T-helper 1 cell treated with Interleukin-12 subunit alpha and Interleukin-12 subunit beta and Interleukin-4 antibody, amounts not matched to agents 30 μg/mL and 1 μg/mL, for 36 hours (primary cell): ENCODE results near the gene CNGA3.

ENCODE experiments used
- H3K27ac Mint-ChIP-seq: one replicate; pipeline ENCODE4 v1.8.0; 2021; ENCODE audit warnings: mild to moderate bottlenecking, mixed read lengths
- H3K27me3 Mint-ChIP-seq: one replicate; pipeline ENCODE4 v1.8.0; 2021; ENCODE audit warnings: low read depth, mixed read lengths
- H3K36me3 Mint-ChIP-seq: one replicate; pipeline ENCODE4 v1.8.0; 2021; ENCODE audit warnings: low read depth, mixed read lengths
- H3K4me1 Mint-ChIP-seq: one replicate; pipeline ENCODE4 v1.8.0; 2021; ENCODE audit warnings: low read depth, mixed read lengths
- H3K4me3 Mint-ChIP-seq: one replicate; pipeline ENCODE4 v1.8.0; 2021; ENCODE audit warnings: mild to moderate bottlenecking, moderate library complexity, mixed read lengths
- H3K9me3 Mint-ChIP-seq: one replicate; pipeline ENCODE4 v1.8.0; 2021; ENCODE audit warnings: mixed read lengths

Gene CNGA3

GRCh38 chr2:98378196-98378595, 31.9 kb downstream of the CNGA3 start:
- Mint-ChIP-seq H3K9me3 (no peaks in the 10 kb centered on the region), H3K4me1 (no peaks in the 10 kb centered on the region), H3K27me3 (peaks cover 20% of the 10 kb centered on the region), H3K27ac (no peak overlapping the region), H3K36me3 (no peaks in the 10 kb centered on the region), H3K4me3 (no peak overlapping the region)

GRCh38 chr2:98378901-98379300, 32.6 kb downstream of the CNGA3 start:
- no peaks in the 10 kb centered on the region for H3K9me3 Mint-ChIP-seq
- H3K27me3 Mint-ChIP-seq: peaks cover 20% of the 10 kb centered on the region
- H3K4me1 Mint-ChIP-seq: no peaks in the 10 kb centered on the region
- H3K27ac Mint-ChIP-seq: no peak overlapping the region
- no peak overlapping the region for H3K4me3 Mint-ChIP-seq
- H3K36me3 Mint-ChIP-seq: no peaks in the 10 kb centered on the region

- no peak overlapping the region for H3K4me3 Mint-ChIP-seq
- peaks cover 14% of the 10 kb centered on the region for H3K27me3 Mint-ChIP-seq
- no peaks in the 10 kb centered on the region for H3K36me3 Mint-ChIP-seq
- no peaks in the 10 kb centered on the region for H3K4me1 Mint-ChIP-seq
- H3K9me3 Mint-ChIP-seq: no peaks in the 10 kb centered on the region
- H3K27ac Mint-ChIP-seq: no peak overlapping the region
Measured at GRCh38 chr2:98379311-98380202, 33.3 kb downstream of the CNGA3 start.

DNA sequence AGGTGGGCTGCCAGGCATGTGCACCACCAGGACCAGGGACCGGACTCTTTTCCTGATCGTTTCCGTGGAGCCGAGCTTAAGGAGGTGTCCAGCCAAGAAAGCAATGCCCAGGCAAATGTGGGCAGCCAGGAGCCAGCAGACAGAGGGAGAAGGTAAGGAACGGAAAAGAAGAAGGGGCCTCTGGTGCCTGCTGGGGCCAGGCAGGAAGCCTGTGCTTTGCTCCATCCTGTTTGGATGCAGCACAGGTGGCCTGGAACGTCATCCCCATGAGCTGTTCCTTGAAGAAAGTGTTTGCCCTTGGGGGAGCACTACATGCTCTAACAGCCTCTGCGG, 33.9 kb downstream of the CNGA3 start:
- Mint-ChIP-seq H3K27me3 (peaks cover 15% of the 10 kb centered on the region), H3K9me3 (no peaks in the 10 kb centered on the region), H3K4me3 (no peak overlapping the region), H3K36me3 (no peaks in the 10 kb centered on the region), H3K4me1 (peaks cover 3% of the 10 kb centered on the region), H3K27ac (no peak overlapping the region)

- Mint-ChIP-seq H3K36me3 (no peaks in the 10 kb centered on the region), H3K27me3 (peaks cover 10% of the 10 kb centered on the region), H3K9me3 (no peaks in the 10 kb centered on the region), H3K4me1 (peaks cover 3% of the 10 kb centered on the region), H3K27ac (no peak overlapping the region), H3K4me3 (no peak overlapping the region)
Measured at GRCh38 chr2:98381494-98381893, 35.2 kb downstream of the CNGA3 start.

- Mint-ChIP-seq H3K9me3 (no peaks in the 10 kb centered on the region), H3K4me3 (no peak overlapping the region), H3K27ac (no peak overlapping the region), H3K36me3 (no peaks in the 10 kb centered on the region), H3K27me3 (peaks cover 10% of the 10 kb centered on the region), H3K4me1 (peaks cover 3% of the 10 kb centered on the region)
Measured at GRCh38 chr2:98382086-98382485, 35.8 kb downstream of the CNGA3 start.

- Mint-ChIP-seq H3K27me3 (peaks cover 10% of the 10 kb centered on the region), H3K9me3 (no peaks in the 10 kb centered on the region), H3K27ac (no peak overlapping the region), H3K4me1 (peaks cover 3% of the 10 kb centered on the region), H3K4me3 (no peak overlapping the region), H3K36me3 (no peaks in the 10 kb centered on the region)
Measured at GRCh38 chr2:98382739-98383138, 36.5 kb downstream of the CNGA3 start.

- no peaks in the 10 kb centered on the region for H3K9me3 Mint-ChIP-seq
- peaks cover 7% of the 10 kb centered on the region for H3K27me3 Mint-ChIP-seq
- H3K27ac Mint-ChIP-seq: no peak overlapping the region
- peaks cover 3% of the 10 kb centered on the region for H3K4me1 Mint-ChIP-seq
- H3K36me3 Mint-ChIP-seq: no peaks in the 10 kb centered on the region
- no peak overlapping the region for H3K4me3 Mint-ChIP-seq
Measured at GRCh38 chr2:98383166-98383565, 36.9 kb downstream of the CNGA3 start.

DNA sequence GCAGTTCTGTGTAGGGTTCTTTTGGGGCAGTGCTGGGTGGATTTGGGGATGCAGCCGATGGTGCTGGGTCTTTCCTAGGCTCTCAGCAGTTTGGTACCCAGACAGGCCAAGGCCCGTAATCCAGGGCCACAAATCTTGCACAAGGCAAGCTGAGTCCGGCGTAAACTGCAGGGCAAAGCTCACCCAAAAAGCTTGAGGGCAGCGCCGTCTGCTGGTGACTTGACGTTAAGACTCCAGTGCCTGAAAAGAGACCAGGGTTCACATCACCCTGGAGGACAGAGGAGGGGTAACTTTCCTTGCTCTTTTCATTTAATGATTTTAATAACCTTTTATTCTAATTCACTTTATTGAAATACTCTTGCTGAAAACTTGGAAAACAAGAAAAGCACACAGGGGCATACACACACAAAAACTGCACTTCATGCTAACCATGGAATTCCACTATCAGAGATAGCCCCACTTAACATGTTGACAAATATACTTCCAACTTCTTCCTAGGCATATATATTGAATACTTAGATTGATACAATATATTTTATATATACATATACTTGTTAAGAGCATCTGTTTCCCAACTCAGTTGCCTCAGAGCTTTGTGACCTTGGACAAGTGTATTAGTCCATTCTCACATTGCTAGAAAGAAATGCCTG, 38.9 kb downstream of the CNGA3 start:
- peaks cover 5% of the 10 kb centered on the region for H3K27me3 Mint-ChIP-seq
- peaks cover 3% of the 10 kb centered on the region for H3K4me1 Mint-ChIP-seq
- no peak overlapping the region for H3K27ac Mint-ChIP-seq
- H3K36me3 Mint-ChIP-seq: no peaks in the 10 kb centered on the region
- H3K4me3 Mint-ChIP-seq: no peak overlapping the region
- H3K9me3 Mint-ChIP-seq: no peaks in the 10 kb centered on the region

DNA sequence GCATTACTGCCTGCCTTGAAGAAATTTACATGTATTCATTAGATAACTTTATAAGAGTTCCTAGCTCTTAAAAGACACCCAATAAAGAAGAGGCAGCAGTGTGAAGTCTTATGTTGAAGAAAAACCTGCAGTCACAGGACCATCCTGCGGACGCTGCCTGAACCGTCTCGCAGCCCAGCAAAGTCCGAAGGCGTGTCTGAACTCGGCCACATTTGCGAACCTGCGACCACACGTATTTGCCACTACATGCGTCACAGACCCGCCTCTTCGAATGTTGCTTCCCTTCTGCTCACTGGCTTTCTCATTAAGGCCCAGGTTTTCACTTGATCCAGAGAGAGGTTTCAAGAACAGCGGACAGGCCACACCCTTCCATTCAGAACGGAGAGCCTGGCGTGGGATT, 41.2 kb downstream of the CNGA3 start:
- Mint-ChIP-seq H3K27ac (no peak overlapping the region), H3K27me3 (peaks cover 5% of the 10 kb centered on the region), H3K9me3 (no peaks in the 10 kb centered on the region), H3K36me3 (no peaks in the 10 kb centered on the region), H3K4me3 (no peak overlapping the region), H3K4me1 (peaks cover 3% of the 10 kb centered on the region)

DNA sequence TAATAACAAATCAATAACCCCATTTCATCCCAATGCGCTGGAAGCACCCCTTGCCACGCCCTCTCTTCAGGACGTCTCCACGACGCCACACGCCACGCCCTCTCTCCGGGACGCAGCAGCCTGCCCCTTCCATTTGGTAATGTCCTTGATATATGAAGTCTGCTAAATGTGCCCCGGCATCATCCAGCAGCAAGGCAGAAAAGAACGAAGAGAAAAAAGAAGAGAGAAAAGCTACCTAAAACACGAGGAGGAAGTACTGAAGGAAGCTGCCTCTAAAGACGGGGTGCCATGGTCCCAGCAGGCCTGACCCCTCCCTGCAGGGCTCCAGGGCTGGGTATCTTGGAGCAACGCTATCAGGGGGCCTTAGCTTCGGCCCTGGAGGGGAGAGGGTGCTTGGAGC, 41.8 kb downstream of the CNGA3 start:
- H3K4me1 Mint-ChIP-seq: peaks cover 3% of the 10 kb centered on the region
- no peaks in the 10 kb centered on the region for H3K36me3 Mint-ChIP-seq
- no peak overlapping the region for H3K4me3 Mint-ChIP-seq
- H3K9me3 Mint-ChIP-seq: no peaks in the 10 kb centered on the region
- no peak overlapping the region for H3K27ac Mint-ChIP-seq
- H3K27me3 Mint-ChIP-seq: peaks cover 5% of the 10 kb centered on the region

DNA sequence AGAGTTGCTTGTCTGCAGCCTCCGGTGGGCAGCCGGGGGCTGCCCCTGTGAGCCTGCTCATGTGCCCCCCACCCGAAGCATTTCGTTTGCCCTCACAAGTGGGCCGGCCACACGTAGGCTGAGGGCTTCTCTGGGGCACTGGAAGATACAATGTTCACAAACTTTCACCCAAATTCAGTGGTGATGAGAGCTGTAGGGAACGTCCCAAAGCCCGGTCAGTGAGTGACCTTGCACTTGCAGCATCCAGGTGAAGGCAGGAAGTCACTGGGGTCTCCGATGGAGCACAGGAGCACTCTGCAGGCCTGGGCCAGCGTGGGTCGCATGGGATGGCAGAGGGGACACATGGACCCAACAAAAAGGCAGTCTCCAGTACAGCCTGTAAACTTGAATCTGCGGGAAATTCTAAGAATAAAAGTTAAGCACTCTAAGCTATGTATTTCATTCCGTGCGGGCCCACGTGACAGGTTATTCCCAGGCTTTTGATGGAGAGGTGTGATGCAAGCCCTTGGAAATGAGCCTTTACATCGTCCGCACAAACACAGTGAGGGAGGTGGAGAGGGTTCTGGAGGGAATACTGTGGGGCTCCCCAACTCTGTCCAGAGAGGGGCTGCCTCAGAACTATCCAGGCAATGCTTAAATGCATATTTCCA, 42.5 kb downstream of the CNGA3 start:
- Mint-ChIP-seq H3K36me3 (no peaks in the 10 kb centered on the region), H3K27ac (no peak overlapping the region), H3K9me3 (no peaks in the 10 kb centered on the region), H3K27me3 (peaks cover 5% of the 10 kb centered on the region), H3K4me3 (no peak overlapping the region), H3K4me1 (peaks cover 3% of the 10 kb centered on the region)

DNA sequence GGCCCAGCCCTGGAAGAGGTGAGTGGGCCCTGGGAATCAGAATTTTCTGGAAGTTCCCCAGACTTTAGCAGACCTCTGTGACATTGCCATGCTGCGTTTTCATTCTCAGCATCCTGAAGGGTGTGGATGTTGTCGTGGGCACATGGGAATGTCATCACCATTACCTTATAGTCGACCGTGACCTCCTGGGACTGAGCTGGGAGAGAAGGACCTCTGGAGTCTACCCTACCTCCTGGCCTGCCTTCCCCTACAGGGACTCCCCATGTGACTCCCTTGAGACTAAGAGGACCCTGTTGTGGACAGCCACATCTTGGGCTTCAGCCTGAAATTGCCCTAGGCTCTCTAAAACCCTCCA, 43.0 kb downstream of the CNGA3 start:
- H3K36me3 Mint-ChIP-seq: no peaks in the 10 kb centered on the region
- H3K27me3 Mint-ChIP-seq: peaks cover 5% of the 10 kb centered on the region
- no peak overlapping the region for H3K27ac Mint-ChIP-seq
- H3K9me3 Mint-ChIP-seq: no peaks in the 10 kb centered on the region
- H3K4me3 Mint-ChIP-seq: no peak overlapping the region
- peaks cover 3% of the 10 kb centered on the region for H3K4me1 Mint-ChIP-seq

DNA sequence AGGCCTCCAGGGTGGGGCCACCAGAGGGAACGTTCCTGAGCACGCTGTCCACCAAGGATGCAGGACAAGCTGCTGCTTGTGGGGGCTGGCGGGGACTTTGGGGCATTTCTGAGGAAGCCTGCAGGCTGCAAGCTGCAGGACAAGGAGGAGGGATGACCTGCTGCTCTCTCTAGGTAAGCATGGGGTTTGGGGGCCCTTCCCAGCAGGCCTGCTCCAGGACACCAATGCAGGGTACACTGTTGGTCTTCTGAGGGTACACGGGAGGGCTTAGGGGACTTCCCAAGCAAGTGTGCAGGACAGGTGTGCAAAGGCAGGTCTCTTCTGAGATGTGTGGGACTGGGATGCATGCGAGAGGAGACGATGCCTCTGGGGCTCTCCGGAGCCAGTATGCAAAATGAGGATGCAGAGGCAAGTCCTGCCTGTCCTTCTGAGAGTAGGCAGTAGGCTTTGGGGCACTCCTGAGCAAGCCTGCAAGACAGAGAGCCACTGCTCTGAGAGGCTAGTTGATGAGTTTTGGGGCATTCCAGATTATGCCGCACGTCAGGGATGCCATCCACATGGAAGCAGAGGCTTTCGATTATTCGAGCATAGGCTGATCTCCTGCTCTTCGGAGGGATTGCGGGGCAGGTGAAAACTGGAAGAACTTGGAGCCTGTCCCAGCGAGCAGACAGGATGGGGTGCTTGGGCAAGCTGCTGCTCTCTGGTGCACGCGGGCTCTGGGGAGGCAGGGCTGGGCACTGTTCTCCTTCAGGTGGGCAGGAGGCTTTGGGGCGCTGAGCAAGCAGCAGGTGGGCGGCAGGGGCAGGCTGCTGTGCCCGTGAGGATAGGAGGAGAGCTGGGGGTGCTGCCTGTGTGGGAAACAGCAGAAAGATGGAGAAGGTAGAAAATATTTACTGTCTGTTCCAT, 44.6 kb downstream of the CNGA3 start:
- Mint-ChIP-seq H3K36me3 (no peaks in the 10 kb centered on the region), H3K27me3 (peaks cover 6% of the 10 kb centered on the region), H3K4me3 (no peak overlapping the region), H3K27ac (no peak overlapping the region), H3K9me3 (no peaks in the 10 kb centered on the region), H3K4me1 (no peaks in the 10 kb centered on the region)
